Endothelial cell of umbilical vein (primary cell): ENCODE results near the gene NSD1. TPM values are rescaled to one million over a fixed set of nuclear protein-coding genes. Genes with fewer than 3 reads are reported as not detected.

ENCODE experiments used
- BruUV-seq: library from RNA; stranded (reverse); fragments of 400-500 nt; replicated peaks from 2 replicates; lab custom pipeline; 2021; lab: Mats Ljungman, UMichigan
- CTCF ChIA-PET: fragments of 300-600, 350-600 bp; sonication (Branson Sonifier 250); formaldehyde crosslinking; loops from one replicate; lab custom pipeline; 2021; ENCODE audit warnings: antibody characterized with exemption, inconsistent platforms; lab: Charles Lee
- POLR2A ChIA-PET: fragments of 300-600, 350-600 bp; sonication (Branson Sonifier 250); formaldehyde crosslinking; loops from one replicate; lab custom pipeline; 2021; ENCODE audit warnings: antibody characterized with exemption, inconsistent platforms; lab: Charles Lee
- DNase-seq: peaks from one replicate; pipeline ENCODE4 v3.0.0-alpha.2; 2011; ENCODE audit warnings: low read depth, low spot score
- FAIRE-seq: peaks from 2 replicates; lab custom pipeline; 2011; peaks lifted over from hg19 to GRCh38; lab: Jason Lieb, UNC
- H2AFZ ChIP-seq: 2 replicates; pipeline ENCODE4 v1.6.0; 2012; ENCODE audit warnings: low read depth, low read length, control low read depth, inconsistent platforms
- H3K27ac ChIP-seq: 2 replicates; pipeline ENCODE4 v1.5.1; 2011; ENCODE audit warnings: low read depth, mild to moderate bottlenecking, control low read depth, low read length, moderate library complexity; ENCODE audit not compliant: insufficient read depth
- H3K27me3 ChIP-seq, 2 experiments: 2 replicates each; pipeline versions ENCODE4 v1.6.0 to v1.6.1; 2011; ENCODE audit warnings: low read length in 2 of 2, mixed read lengths in 1 of 2; ENCODE audit not compliant: control insufficient read depth in 2 of 2, insufficient read depth in 2 of 2
- H3K36me3 ChIP-seq, 2 experiments: 2 replicates in 1 of 2; 3 replicates in 1 of 2; pipeline ENCODE4 v1.5.1; 2011; ENCODE audit warnings: low read length in 2 of 2, mild to moderate bottlenecking in 1 of 2, moderate library complexity in 1 of 2; ENCODE audit not compliant: control insufficient read depth in 2 of 2, insufficient read depth in 2 of 2; ENCODE audit errors: extremely low read depth in 1 of 2
- H3K4me1 ChIP-seq: 3 replicates; pipeline ENCODE4 v1.5.1; 2011; ENCODE audit warnings: mild to moderate bottlenecking, low read length; ENCODE audit not compliant: control insufficient read depth, insufficient read depth; ENCODE audit errors: extremely low read depth
- H3K4me2 ChIP-seq: 2 replicates; pipeline ENCODE4 v1.6.1; 2011; ENCODE audit warnings: low read length, control low read depth, mixed read lengths; ENCODE audit not compliant: insufficient read depth
- H3K4me3 ChIP-seq, 3 experiments: fragments of 200-600 bp in 1 of 3; sonication (generic), shearing (Covaris generic) in 1 of 3; replicated peaks in 1 of 3; 2 replicates each; pipeline ENCODE4 v1.5.1; 2011 to 2016; ENCODE audit warnings: control low read depth in 3 of 3, low read length in 3 of 3, mild to moderate bottlenecking in 2 of 3, inconsistent platforms in 1 of 3, low read depth in 1 of 3, moderate library complexity in 1 of 3; ENCODE audit not compliant: insufficient read depth in 1 of 3
- H3K79me2 ChIP-seq: 2 replicates; pipeline ENCODE4 v1.6.0; 2012; ENCODE audit warnings: low read length, inconsistent platforms; ENCODE audit not compliant: control insufficient read depth, insufficient read depth
- H3K9ac ChIP-seq: replicated peaks from 2 replicates; pipeline ENCODE3; 2011; ENCODE audit warnings: low read length, control low read depth; ENCODE audit not compliant: insufficient read depth; ENCODE audit errors: extremely low read depth
- H3K9me1 ChIP-seq: replicated peaks from 3 replicates; pipeline ENCODE4 v1.6.0; 2011; ENCODE audit warnings: mild to moderate bottlenecking, low read length; ENCODE audit not compliant: control insufficient read depth, insufficient read depth; ENCODE audit errors: extremely low read depth
- H3K9me3 ChIP-seq: replicated peaks from 2 replicates; pipeline ENCODE4 v1.5.1; 2012; ENCODE audit warnings: low read length, inconsistent platforms; ENCODE audit not compliant: control insufficient read depth, insufficient read depth
- H4K20me1 ChIP-seq: replicated peaks from 2 replicates; pipeline ENCODE3; 2011; ENCODE audit warnings: mild to moderate bottlenecking, low read length; ENCODE audit not compliant: control insufficient read depth, insufficient read depth; ENCODE audit errors: extremely low read depth
- EZH2 ChIP-seq: IDR thresholded peaks from 2 replicates; pipeline ENCODE4 v1.6.1; 2012; ENCODE audit warnings: borderline replicate concordance, low read depth, mild to moderate bottlenecking, moderate library complexity, low read length, inconsistent platforms; ENCODE audit not compliant: severe bottlenecking
- FOS ChIP-seq: IDR thresholded peaks from 2 replicates; pipeline ENCODE4 v1.6.1; 2011; ENCODE audit warnings: mild to moderate bottlenecking, low read length, moderate library complexity, borderline replicate concordance; ENCODE audit not compliant: insufficient read depth
- GATA2 ChIP-seq: IDR thresholded peaks from 2 replicates; pipeline ENCODE4 v1.7.0; 2011; ENCODE audit warnings: low read depth, mild to moderate bottlenecking, moderate library complexity, mixed read lengths, low read length; ENCODE audit not compliant: insufficient read length, insufficient read depth
- JUN ChIP-seq: IDR thresholded peaks from 2 replicates; pipeline ENCODE4 v1.6.1; 2011; ENCODE audit warnings: borderline replicate concordance, low read depth; ENCODE audit not compliant: insufficient read length, insufficient read depth
- MYC ChIP-seq: IDR thresholded peaks from one replicate; pipeline ENCODE4 v1.6.1; 2011; ENCODE audit warnings: mild to moderate bottlenecking, low read depth, low read length
- POLR2A ChIP-seq: IDR thresholded peaks from 2 replicates; pipeline ENCODE4 v1.6.1; 2012; ENCODE audit warnings: low read depth, mild to moderate bottlenecking, control low read depth, low read length
- POLR2AphosphoS5 ChIP-seq: IDR thresholded peaks from 2 replicates; pipeline ENCODE4 v1.6.1; 2012; ENCODE audit warnings: low read depth, mild to moderate bottlenecking, control low read depth, low read length, moderate library complexity; ENCODE audit not compliant: insufficient read depth
- dilution Hi-C: fragments of 300-500 bp; cut with MboI; formaldehyde crosslinking; loops from one replicate; pipeline ENCODE4 v1.15.0; 2019; ENCODE audit warnings: low sequenced_read_pairs; ENCODE audit not compliant: extremely low pct_ligation_motif_present
- intact Hi-C: fragments of 100-400 bp; cut with micrococcal nuclease; formaldehyde crosslinking; loops from one replicate; pipeline ENCODE4 v1.10.0; 2022
- polyA plus RNA-seq, 4 experiments: library from polyadenylated mRNA; depleted of rRNA in 3 of 4; stranded (reverse) in 3 of 4; unstranded in 1 of 4; fragments of >200 nt; gene quantifications; 2 replicates each; pipeline versions ENCODE4 v1.2.1 to v1.2.3, GENCODE V29; 2011 to 2012; ENCODE audit warnings: missing spikeins in 1 of 4
- total RNA-seq: library from RNA; stranded (reverse); gene quantifications from 2 replicates; pipeline ENCODE4 v1.2.3, GENCODE V29; 2021
- TF ChIP-seq, protein P1 (sequence below): IDR thresholded peaks from 2 replicates; pipeline ENCODE4 v1.6.1; 2011; ENCODE audit not compliant: insufficient read depth, insufficient read length
- TF ChIP-seq, protein P2 (sequence below), 2 donors: IDR thresholded peaks; 1 replicate in 1 of 2; 2 replicates in 1 of 2; pipeline ENCODE4 v1.5.1; 2011; ENCODE audit warnings: low read length in 2 of 2, mild to moderate bottlenecking in 2 of 2, moderate library complexity in 2 of 2, control low read depth in 1 of 2, inconsistent platforms in 1 of 2, low read depth in 1 of 2; ENCODE audit not compliant: insufficient read depth in 1 of 2; ENCODE audit errors: extremely low read depth in 1 of 2

Gene NSD1
- total and polyA plus RNA-seq, 2 donors (not counting 3 experiments of a cell fraction or from before 2014, with no cell fraction given): 14.4 to 90.4 TPM

DNA sequence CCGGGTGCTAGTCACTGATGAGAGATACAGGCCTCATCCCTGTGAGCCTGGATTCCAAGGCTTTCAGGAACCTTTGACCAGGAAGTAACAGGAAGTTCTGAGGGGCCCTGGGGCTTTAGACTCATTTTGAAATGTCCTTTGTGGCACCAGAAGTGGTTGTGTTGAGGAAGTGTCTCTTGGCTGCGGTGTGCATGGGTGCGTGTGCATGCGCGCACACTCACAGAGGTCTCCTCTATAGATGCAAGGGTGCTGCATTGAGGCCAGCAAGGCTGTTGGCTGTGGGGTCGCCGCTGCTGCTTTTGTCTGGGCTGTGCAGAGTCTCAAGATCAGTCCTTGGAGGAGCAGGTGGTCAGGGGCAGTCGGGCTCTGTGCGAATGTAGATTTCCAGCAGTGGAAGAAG lies 162.4 kb downstream of the NSD1 start:
- H3K27ac ChIP-seq: no peak overlapping the region
- H3K9me3 ChIP-seq: no peaks in the 10 kb centered on the region
- no peaks in the 10 kb centered on the region for H3K27me3 ChIP-seq
- peaks cover 24% of the 10 kb centered on the region for H3K4me1 ChIP-seq
- no peaks in the 10 kb centered on the region for H3K79me2 ChIP-seq
- no TSS peak for BruUV-seq
- peaks cover 7 to 33% of the 10 kb centered on the region in 2 experiments for H3K36me3 ChIP-seq
- intact Hi-C loops: no loop called here
- POLR2A ChIA-PET: no interaction called here
- no peaks in the 10 kb centered on the region for H4K20me1 ChIP-seq
- dilution Hi-C loops: no loop called here
- TF ChIP-seq FOS (no peak), EZH2 (no peak), POLR2AphosphoS5 (no peak), JUN (no peak), GATA2 (no peak), MYC (no peak), POLR2A (no peak)
- TF ChIP-seq, protein P1, sequence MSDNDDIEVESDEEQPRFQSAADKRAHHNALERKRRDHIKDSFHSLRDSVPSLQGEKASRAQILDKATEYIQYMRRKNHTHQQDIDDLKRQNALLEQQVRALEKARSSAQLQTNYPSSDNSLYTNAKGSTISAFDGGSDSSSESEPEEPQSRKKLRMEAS: no peak
- TF ChIP-seq, protein P2, sequence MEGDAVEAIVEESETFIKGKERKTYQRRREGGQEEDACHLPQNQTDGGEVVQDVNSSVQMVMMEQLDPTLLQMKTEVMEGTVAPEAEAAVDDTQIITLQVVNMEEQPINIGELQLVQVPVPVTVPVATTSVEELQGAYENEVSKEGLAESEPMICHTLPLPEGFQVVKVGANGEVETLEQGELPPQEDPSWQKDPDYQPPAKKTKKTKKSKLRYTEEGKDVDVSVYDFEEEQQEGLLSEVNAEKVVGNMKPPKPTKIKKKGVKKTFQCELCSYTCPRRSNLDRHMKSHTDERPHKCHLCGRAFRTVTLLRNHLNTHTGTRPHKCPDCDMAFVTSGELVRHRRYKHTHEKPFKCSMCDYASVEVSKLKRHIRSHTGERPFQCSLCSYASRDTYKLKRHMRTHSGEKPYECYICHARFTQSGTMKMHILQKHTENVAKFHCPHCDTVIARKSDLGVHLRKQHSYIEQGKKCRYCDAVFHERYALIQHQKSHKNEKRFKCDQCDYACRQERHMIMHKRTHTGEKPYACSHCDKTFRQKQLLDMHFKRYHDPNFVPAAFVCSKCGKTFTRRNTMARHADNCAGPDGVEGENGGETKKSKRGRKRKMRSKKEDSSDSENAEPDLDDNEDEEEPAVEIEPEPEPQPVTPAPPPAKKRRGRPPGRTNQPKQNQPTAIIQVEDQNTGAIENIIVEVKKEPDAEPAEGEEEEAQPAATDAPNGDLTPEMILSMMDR (IDR thresholded peaks at IDR 0.05; ENCODE audit: extremely low read depth in 1 of 2, insufficient read depth in 1 of 2, low read depth in 1 of 2, low read length in 2 of 2): no peak
- CTCF ChIA-PET: interaction anchor here (0.7 to 1.7 kb wide), 2 partner anchors 14 to 184 kb away, joined by 3 to 7 read pairs; no protein-coding TSS in a partner anchor
- H3K4me2 ChIP-seq: no peak overlapping the region
- no peak overlapping the region for H2AFZ ChIP-seq
- no peaks in the 10 kb centered on the region for H3K9me1 ChIP-seq
- no peak for FAIRE-seq
- H3K9ac ChIP-seq: no peak overlapping the region
- H3K4me3 ChIP-seq: no peak overlapping the region
- DNase-seq: no peak
